SK-N-SH (cell line): ENCODE data around the gene AEBP2. TPM values are rescaled to one million over a fixed set of nuclear protein-coding genes. Genes with fewer than 3 reads are reported as not detected.

ENCODE experiments used
- CTCF ChIA-PET: fragments of 300-600, 350-600 bp; formaldehyde crosslinking; extraction: SDS; loops from one replicate; lab custom pipeline; 2021; lab: Yijun Ruan, JAX
- POLR2A ChIA-PET: fragments of 350-600 bp; sonication (Branson Sonifier 250); formaldehyde crosslinking; extraction: SDS; loops from one replicate; lab custom pipeline; 2020; ENCODE audit warnings: antibody characterized with exemption, inconsistent platforms; lab: Yijun Ruan, JAX
- DNase-seq: peaks from one replicate; pipeline ENCODE4 v3.0.0; 2012
- H2AFZ ChIP-seq: fragments of 200-600 bp; sonication (generic); 2 replicates; pipeline ENCODE4 v1.8.1; 2016; ENCODE audit warnings: antibody characterized with exemption, mild to moderate bottlenecking, low read depth
- H3F3A ChIP-seq: fragments of 200-600 bp; sonication (generic); replicated peaks from 2 replicates; pipeline ENCODE3; 2016; ENCODE audit warnings: antibody characterized with exemption, mild to moderate bottlenecking; ENCODE audit not compliant: insufficient read depth
- H3K27ac ChIP-seq, 2 experiments: fragments of 200-500 bp in 1 of 2; fragments of 200-600 bp in 1 of 2; sonication (Bioruptor generic) in 1 of 2; sonication (generic), shearing (Covaris generic) in 1 of 2; 2 replicates each; pipeline versions ENCODE4 v1.5.1 to v1.6.1; 2014 to 2016; ENCODE audit warnings: low read depth in 2 of 2, inconsistent platforms in 1 of 2, low read length in 1 of 2, mild to moderate bottlenecking in 1 of 2, mixed read lengths in 1 of 2
- H3K27me3 ChIP-seq: fragments of 200-600 bp; sonication (generic), shearing (Covaris generic); 2 replicates; pipeline ENCODE4 v1.6.1; 2016; ENCODE audit warnings: mixed run types; ENCODE audit not compliant: insufficient read depth
- H3K36me3 ChIP-seq, 2 experiments: fragments of 200-500 bp in 1 of 2; fragments of 200-600 bp in 1 of 2; sonication (Bioruptor generic) in 1 of 2; sonication (generic) in 1 of 2; replicated peaks in 1 of 2; 2 replicates each; pipeline versions ENCODE3 to v1.5.1; 2014 to 2016; ENCODE audit warnings: low read length in 1 of 2, mild to moderate bottlenecking in 1 of 2; ENCODE audit not compliant: insufficient read depth in 2 of 2, control insufficient read depth in 1 of 2
- H3K4me1 ChIP-seq, 2 experiments: fragments of 200-500 bp in 1 of 2; fragments of 200-600 bp in 1 of 2; sonication (Bioruptor generic) in 1 of 2; sonication (generic), shearing (Covaris generic) in 1 of 2; 2 replicates each; pipeline versions ENCODE4 v1.5.1 to v1.6.1; 2014 to 2016; ENCODE audit warnings: low read depth in 1 of 2, low read length in 1 of 2, mixed run types in 1 of 2; ENCODE audit not compliant: insufficient read depth in 2 of 2, control insufficient read depth in 1 of 2
- H3K4me2 ChIP-seq: fragments of 200-600 bp; sonication (generic), shearing (Covaris generic); 2 replicates; pipeline ENCODE4 v1.6.1; 2017; ENCODE audit warnings: mixed run types
- H3K4me3 ChIP-seq, 2 experiments: fragments of 200-500 bp in 1 of 2; fragments of 200-600 bp in 1 of 2; sonication (Bioruptor generic) in 1 of 2; sonication (generic), shearing (Covaris generic) in 1 of 2; 2 replicates each; pipeline versions ENCODE4 v1.5.1 to v1.8.1; 2014 to 2016; ENCODE audit warnings: low read depth in 2 of 2, inconsistent platforms in 1 of 2, low read length in 1 of 2, mild to moderate bottlenecking in 1 of 2, mixed read lengths in 1 of 2, moderate library complexity in 1 of 2
- H3K79me2 ChIP-seq: fragments of 200-600 bp; sonication (generic); 2 replicates; pipeline ENCODE4 v1.8.1; 2017; ENCODE audit warnings: mild to moderate bottlenecking; ENCODE audit not compliant: insufficient read depth
- H3K9ac ChIP-seq: fragments of 200-600 bp; sonication (generic); 2 replicates; pipeline ENCODE4 v1.6.1; 2017; ENCODE audit warnings: mixed run types
- H3K9me2 ChIP-seq: fragments of 200-600 bp; sonication (generic); 2 replicates; pipeline ENCODE4 v1.6.1; 2017; ENCODE audit warnings: mixed run types
- H3K9me3 ChIP-seq: fragments of 200-600 bp; sonication (generic); 2 replicates; pipeline ENCODE4 v1.6.1; 2017; ENCODE audit warnings: mixed run types, mild to moderate bottlenecking, moderate library complexity
- H4K20me1 ChIP-seq: fragments of 200-600 bp; sonication (generic); 2 replicates; pipeline ENCODE4 v1.6.1; 2017; ENCODE audit warnings: mild to moderate bottlenecking, mixed run types; ENCODE audit not compliant: insufficient read depth
- FOSL2 ChIP-seq: IDR thresholded peaks from 2 replicates; pipeline ENCODE4 v1.4.0; 2012; ENCODE audit warnings: low read depth, mild to moderate bottlenecking, moderate library complexity, borderline replicate concordance
- FOXJ3 ChIP-seq: sonication (generic); formaldehyde crosslinking; IDR thresholded peaks from 2 replicates; pipeline ENCODE4 v1.5.1; 2020; ENCODE audit warnings: mild to moderate bottlenecking, missing genetic modification reagents
- FOXM1 ChIP-seq: IDR thresholded peaks from 2 replicates; pipeline ENCODE4 v1.4.0; 2012; ENCODE audit warnings: low read depth, mild to moderate bottlenecking
- JUND ChIP-seq: IDR thresholded peaks from 2 replicates; pipeline ENCODE4 v1.4.0; 2012
- NRF1 ChIP-seq: IDR thresholded peaks from 2 replicates; pipeline ENCODE4 v1.6.1; 2012; ENCODE audit warnings: low read depth, mild to moderate bottlenecking, low read length
- POLR2AphosphoS5 ChIP-seq: IDR thresholded peaks from 2 replicates; pipeline ENCODE4 v1.6.1; 2012; ENCODE audit warnings: low read depth, low read length
- RAD21 ChIP-seq: IDR thresholded peaks from 2 replicates; pipeline ENCODE4 v1.6.1; 2012; ENCODE audit warnings: mild to moderate bottlenecking, low read length
- RCOR1 ChIP-seq: fragments of 150-350 bp; IDR thresholded peaks from 2 replicates; pipeline ENCODE4 v1.6.1; 2017; ENCODE audit warnings: antibody characterized with exemption, low read length
- RXRA ChIP-seq: IDR thresholded peaks from 2 replicates; pipeline ENCODE4 v1.4.0; 2012; ENCODE audit warnings: low read depth, mild to moderate bottlenecking, borderline replicate concordance
- TAF1 ChIP-seq: IDR thresholded peaks from 2 replicates; pipeline ENCODE4 v1.6.1; 2012; ENCODE audit warnings: low read depth, mild to moderate bottlenecking, low read length, moderate library complexity, borderline replicate concordance
- TCF12 ChIP-seq: IDR thresholded peaks from 2 replicates; pipeline ENCODE4 v1.4.0; 2012
- TEAD4 ChIP-seq: IDR thresholded peaks from 2 replicates; pipeline ENCODE4 v1.4.0; 2012; ENCODE audit warnings: mild to moderate bottlenecking, borderline replicate concordance; ENCODE audit not compliant: insufficient read depth
- WGBS: methylation state at CpG from one replicate; pipeline ENCODE4 v1.1.6; 2017; ENCODE audit warnings: low lambda C conversion rate; 5-methylcytosine and 5-hydroxymethylcytosine counted together
- polyA plus RNA-seq, 3 experiments: library from polyadenylated mRNA; depleted of rRNA; stranded (reverse); fragments of >200 nt; gene quantifications; 2 replicates each; pipeline ENCODE4 v1.2.3, GENCODE V29; 2012
- TF ChIP-seq, protein P1 (sequence below): IDR thresholded peaks from 2 replicates; pipeline ENCODE4 v1.4.0; 2012; ENCODE audit warnings: low read depth
- TF ChIP-seq, protein P2 (sequence below): fragments of 200-600 bp; sonication (generic); IDR thresholded peaks from 2 replicates; pipeline ENCODE4 v1.6.1; 2017; ENCODE audit warnings: antibody characterized with exemption, mild to moderate bottlenecking, moderate library complexity
- TF ChIP-seq, protein P3 (sequence below): fragments of 150-350 bp; IDR thresholded peaks from 2 replicates; pipeline ENCODE4 v1.6.1; 2017; ENCODE audit warnings: antibody characterized with exemption, low read length, low read depth, borderline replicate concordance

Gene AEBP2
- polyA plus RNA-seq, 1 of the 3 experiments (the other 2 are of a cell fraction): 10.4 TPM

DNA sequence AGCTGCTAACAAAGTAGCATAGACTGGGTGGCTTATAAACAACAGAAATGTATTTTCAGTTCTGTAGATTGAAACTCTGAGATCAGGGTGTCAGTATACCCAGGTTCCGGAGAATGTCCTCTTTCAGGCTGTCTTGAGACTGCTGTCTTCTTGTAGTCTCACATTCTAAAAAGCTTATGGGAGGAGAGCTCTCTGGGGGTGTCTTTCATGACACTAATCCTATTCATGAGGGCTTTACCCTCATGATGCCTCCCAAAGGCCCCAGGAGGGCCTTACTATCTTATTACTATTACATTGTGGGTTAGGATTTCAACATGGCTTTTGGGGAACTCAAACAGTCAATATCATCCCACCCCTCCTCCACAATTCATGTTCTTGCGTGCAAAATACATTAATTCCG, 94.3 kb downstream of the AEBP2 start:
- H3K27ac ChIP-seq: no peak overlapping the region
- ChIA-PET CTCF (interaction anchor here (1.7 kb wide), 1 partner anchor 40 kb away, joined by 3 read pairs; no protein-coding TSS in a partner anchor), POLR2A (no interaction called here)
- H3K9me3 ChIP-seq: peaks cover 8% of the 10 kb centered on the region; the same call in 1 of the 2 replicates
- no peak overlapping the region for H3K9ac ChIP-seq
- H3K9me2 ChIP-seq: no peaks in the 10 kb centered on the region
- H3K27me3 ChIP-seq: no peaks in the 10 kb centered on the region
- H3F3A ChIP-seq: peaks cover 14% of the 10 kb centered on the region
- no peak overlapping the region for H2AFZ ChIP-seq
- H3K79me2 ChIP-seq: no peaks in the 10 kb centered on the region
- no peak overlapping the region for H3K4me2 ChIP-seq
- H3K4me1 ChIP-seq: peaks cover 13 to 14% of the 10 kb centered on the region in 2 experiments; a peak in 3 of 4 replicates
- 100% methylated on average over 3 of the region's 3 CpGs for WGBS
- no peaks in the 10 kb centered on the region for H4K20me1 ChIP-seq
- H3K4me3 ChIP-seq: no peak overlapping the region
- H3K36me3 ChIP-seq: peaks cover 0 to 9% of the 10 kb centered on the region in 2 experiments
- no peak for DNase-seq
- no peak for TF ChIP-seq POLR2AphosphoS5
- TF ChIP-seq TCF12: no peak
- no peak for TF ChIP-seq FOSL2
- no peak for TF ChIP-seq FOXM1
- TF ChIP-seq TAF1: no peak
- TF ChIP-seq, protein P1, sequence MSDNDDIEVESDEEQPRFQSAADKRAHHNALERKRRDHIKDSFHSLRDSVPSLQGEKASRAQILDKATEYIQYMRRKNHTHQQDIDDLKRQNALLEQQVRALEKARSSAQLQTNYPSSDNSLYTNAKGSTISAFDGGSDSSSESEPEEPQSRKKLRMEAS: no peak
- TF ChIP-seq RXRA: no peak

DNA sequence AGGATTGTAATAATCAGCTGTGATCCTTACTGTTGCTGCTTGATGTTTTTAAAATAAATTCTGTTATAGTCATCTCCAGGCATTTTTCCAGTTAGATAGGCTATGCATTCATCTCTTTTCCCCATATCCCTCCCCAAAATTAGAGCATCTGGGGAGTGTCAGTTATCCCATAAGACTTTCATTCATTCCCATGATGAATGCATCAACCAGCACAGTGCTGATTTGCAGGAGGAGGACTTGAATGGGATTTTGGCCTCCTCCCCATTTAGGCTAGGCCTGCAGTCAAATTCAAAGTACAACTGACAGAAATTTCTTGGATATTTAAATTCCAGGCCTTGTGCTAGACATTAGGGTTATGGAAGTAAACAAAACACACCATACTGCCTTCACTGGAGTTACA, 99.8 kb downstream of the AEBP2 start:
- H3K4me2 ChIP-seq: no peak overlapping the region
- H3F3A ChIP-seq: no peaks in the 10 kb centered on the region
- H3K9ac ChIP-seq: no peak overlapping the region
- no peaks in the 10 kb centered on the region for H4K20me1 ChIP-seq
- TF ChIP-seq NRF1: no peak
- TF ChIP-seq TEAD4: no peak
- no peak for TF ChIP-seq FOXM1
- no peak for TF ChIP-seq TCF12
- TF ChIP-seq, protein P1: no peak
- TF ChIP-seq, protein P2, sequence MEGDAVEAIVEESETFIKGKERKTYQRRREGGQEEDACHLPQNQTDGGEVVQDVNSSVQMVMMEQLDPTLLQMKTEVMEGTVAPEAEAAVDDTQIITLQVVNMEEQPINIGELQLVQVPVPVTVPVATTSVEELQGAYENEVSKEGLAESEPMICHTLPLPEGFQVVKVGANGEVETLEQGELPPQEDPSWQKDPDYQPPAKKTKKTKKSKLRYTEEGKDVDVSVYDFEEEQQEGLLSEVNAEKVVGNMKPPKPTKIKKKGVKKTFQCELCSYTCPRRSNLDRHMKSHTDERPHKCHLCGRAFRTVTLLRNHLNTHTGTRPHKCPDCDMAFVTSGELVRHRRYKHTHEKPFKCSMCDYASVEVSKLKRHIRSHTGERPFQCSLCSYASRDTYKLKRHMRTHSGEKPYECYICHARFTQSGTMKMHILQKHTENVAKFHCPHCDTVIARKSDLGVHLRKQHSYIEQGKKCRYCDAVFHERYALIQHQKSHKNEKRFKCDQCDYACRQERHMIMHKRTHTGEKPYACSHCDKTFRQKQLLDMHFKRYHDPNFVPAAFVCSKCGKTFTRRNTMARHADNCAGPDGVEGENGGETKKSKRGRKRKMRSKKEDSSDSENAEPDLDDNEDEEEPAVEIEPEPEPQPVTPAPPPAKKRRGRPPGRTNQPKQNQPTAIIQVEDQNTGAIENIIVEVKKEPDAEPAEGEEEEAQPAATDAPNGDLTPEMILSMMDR: no peak
- TF ChIP-seq RAD21: no peak
- TF ChIP-seq FOXJ3 (CRISPR knock-in tag): no peak
- TF ChIP-seq JUND: no peak
- no peak for TF ChIP-seq RCOR1
- TF ChIP-seq, protein P3, sequence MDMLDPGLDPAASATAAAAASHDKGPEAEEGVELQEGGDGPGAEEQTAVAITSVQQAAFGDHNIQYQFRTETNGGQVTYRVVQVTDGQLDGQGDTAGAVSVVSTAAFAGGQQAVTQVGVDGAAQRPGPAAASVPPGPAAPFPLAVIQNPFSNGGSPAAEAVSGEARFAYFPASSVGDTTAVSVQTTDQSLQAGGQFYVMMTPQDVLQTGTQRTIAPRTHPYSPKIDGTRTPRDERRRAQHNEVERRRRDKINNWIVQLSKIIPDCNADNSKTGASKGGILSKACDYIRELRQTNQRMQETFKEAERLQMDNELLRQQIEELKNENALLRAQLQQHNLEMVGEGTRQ: no peak
- TF ChIP-seq, all 33 proteins: peak for 0
- Histone ChIP-seq H3K27me3 (no peaks in the 10 kb centered on the region), H3K27ac (no peak overlapping the region), H3K4me3 (no peak overlapping the region), H3K9me3 (peaks cover 8% of the 10 kb centered on the region; the same call in 1 of the 2 replicates), H3K79me2 (no peaks in the 10 kb centered on the region), H2AFZ (no peak overlapping the region), H3K4me1 (no peaks in the 10 kb centered on the region), H3K36me3 (no peaks in the 10 kb centered on the region), H3K9me2 (no peaks in the 10 kb centered on the region)
- CTCF ChIA-PET: no interaction called here
- DNase-seq: no peak
- POLR2A ChIA-PET: no interaction called here
